Mesendoderm (in vitro differentiated cells): ENCODE results near the gene PALLD. TPM values are rescaled to one million over a fixed set of nuclear protein-coding genes. Genes with fewer than 3 reads are reported as not detected.
"Not testable (repeated sequence)": the region's sequence is repeated elsewhere in the genome, so short reads cannot be mapped to it uniquely, and the experiment has no call there.

ENCODE experiments used
- DNase-seq: peaks from one replicate; pipeline ENCODE4 v3.0.0; 2013
- H2AK5ac ChIP-seq: 2 replicates; pipeline ENCODE4 v1.6.1; 2013; ENCODE audit warnings: low read length, inconsistent platforms
- H2BK120ac ChIP-seq: 2 replicates; pipeline ENCODE4 v1.6.1; 2013; ENCODE audit warnings: low read depth, mild to moderate bottlenecking, low read length, moderate library complexity, mixed read lengths
- H2BK15ac ChIP-seq: replicated peaks from 2 replicates; pipeline ENCODE4 v1.6.1; 2013; ENCODE audit warnings: low read depth, mild to moderate bottlenecking, moderate library complexity
- H2BK5ac ChIP-seq: 2 replicates; pipeline ENCODE4 v1.6.1; 2013; ENCODE audit warnings: low read length, inconsistent platforms
- H3K18ac ChIP-seq: 2 replicates; pipeline ENCODE4 v1.6.1; 2013; ENCODE audit warnings: mild to moderate bottlenecking, low read length, mixed read lengths
- H3K23ac ChIP-seq: one replicate; pipeline ENCODE4 v1.6.1; 2013; ENCODE audit warnings: low read length
- H3K27ac ChIP-seq: 2 replicates; pipeline ENCODE4 v1.5.1; 2013; ENCODE audit warnings: low read depth, mild to moderate bottlenecking, inconsistent platforms, low read length, moderate library complexity
- H3K27me3 ChIP-seq: 2 replicates; pipeline ENCODE4 v1.6.1; 2013; ENCODE audit warnings: low read length, control low read depth, mild to moderate bottlenecking, inconsistent platforms; ENCODE audit not compliant: insufficient read depth, poor library complexity
- H3K36me3 ChIP-seq: 2 replicates; pipeline ENCODE4 v1.6.1; 2013; ENCODE audit warnings: low read length, inconsistent platforms; ENCODE audit not compliant: control insufficient read depth, insufficient read depth
- H3K4ac ChIP-seq: one replicate; pipeline ENCODE4 v1.6.1; 2013; ENCODE audit warnings: low read depth, mild to moderate bottlenecking, low read length, moderate library complexity
- H3K4me1 ChIP-seq: 2 replicates; pipeline ENCODE4 v1.6.1; 2013; ENCODE audit warnings: low read depth, low read length, inconsistent platforms; ENCODE audit not compliant: control insufficient read depth
- H3K4me2 ChIP-seq: 2 replicates; pipeline ENCODE4 v1.6.1; 2013; ENCODE audit warnings: low read length
- H3K4me3 ChIP-seq: 2 replicates; pipeline ENCODE4 v1.5.1; 2013; ENCODE audit warnings: mild to moderate bottlenecking, low read length
- H3K56ac ChIP-seq: one replicate; pipeline ENCODE4 v1.6.1; 2013; ENCODE audit warnings: low read length
- H3K79me1 ChIP-seq: 2 replicates; pipeline ENCODE4 v1.6.1; 2013; ENCODE audit warnings: low read length, inconsistent platforms
- H3K79me2 ChIP-seq: 2 replicates; pipeline ENCODE4 v1.6.1; 2013; ENCODE audit warnings: mild to moderate bottlenecking, low read length; ENCODE audit not compliant: control insufficient read depth, insufficient read depth
- H3K9ac ChIP-seq: 2 replicates; pipeline ENCODE4 v1.6.1; 2013; ENCODE audit warnings: low read length, inconsistent platforms
- H4K5ac ChIP-seq: one replicate; pipeline ENCODE4 v1.6.1; 2013; ENCODE audit warnings: low read length
- H4K8ac ChIP-seq: one replicate; pipeline ENCODE4 v1.6.1; 2013; ENCODE audit warnings: low read depth, mild to moderate bottlenecking, control low read depth, low read length, moderate library complexity
- WGBS: extraction: QIAGEN DNeasy Blood & Tissue Kit; methylation state at CpG from one replicate; pipeline ENCODE4 v1.1.7; 2013; ENCODE audit warnings: low lambda C conversion rate, missing lambda C conversion rate; ENCODE audit not compliant: insufficient coverage; ENCODE audit errors: extremely low coverage; 5-methylcytosine and 5-hydroxymethylcytosine counted together
- small RNA-seq: library from polyadenylated mRNA; stranded (forward); fragments of <200 nt; extraction: miRNeasy Mini kit (QIAGEN cat#:217004); gene quantifications from one replicate; pipeline ENCODE3, GENCODE V24; 2013; ENCODE audit not compliant: insufficient read depth

The PALLD gene

GRCh38 chr4:168952821-168953246, 456.0 kb downstream of the PALLD start:
- peak; percentile 19 for DNase-seq
- H3K18ac ChIP-seq: not testable (repeated sequence)

GRCh38 chr4:168955674-168956073, 458.8 kb downstream of the PALLD start:
- no peak overlapping the region for H3K4ac ChIP-seq
- no peak overlapping the region for H2BK5ac ChIP-seq
- H4K8ac ChIP-seq: no peak overlapping the region
- no peak overlapping the region for H2AK5ac ChIP-seq
- H2BK15ac ChIP-seq: no peak overlapping the region
- H3K27me3 ChIP-seq: no peaks in the 10 kb centered on the region
- H3K56ac ChIP-seq: no peak overlapping the region
- H2BK120ac ChIP-seq: no peak overlapping the region
- H4K5ac ChIP-seq: no peak overlapping the region
- no peak overlapping the region for H3K4me3 ChIP-seq
- no peaks in the 10 kb centered on the region for H3K4me1 ChIP-seq
- no peak overlapping the region for H3K9ac ChIP-seq
- no peaks in the 10 kb centered on the region for H3K79me1 ChIP-seq
- no peak overlapping the region for H3K4me2 ChIP-seq
- DNase-seq: no peak
- WGBS: no CpG with 5 or more reads among the region's 2 CpGs
- H3K18ac ChIP-seq: no peak overlapping the region
- no peaks in the 10 kb centered on the region for H3K79me2 ChIP-seq
- H3K23ac ChIP-seq: no peak overlapping the region
- no peaks in the 10 kb centered on the region for H3K36me3 ChIP-seq
- no peak overlapping the region for H3K27ac ChIP-seq

More at GRCh38 chr4:168952821-168953246, 456.0 kb downstream of the PALLD start:
- not testable (repeated sequence) for H4K8ac ChIP-seq, H3K36me3 ChIP-seq, H3K79me2 ChIP-seq, H2AK5ac ChIP-seq, H3K27ac ChIP-seq, H3K4me2 ChIP-seq, H3K56ac ChIP-seq, H4K5ac ChIP-seq, H3K4me1 ChIP-seq, H2BK15ac ChIP-seq, H3K79me1 ChIP-seq, H3K27me3 ChIP-seq, H3K23ac ChIP-seq, H2BK5ac ChIP-seq, H2BK120ac ChIP-seq, H3K9ac ChIP-seq, H3K4me3 ChIP-seq, H3K4ac ChIP-seq
- WGBS: no CpG with 5 or more reads among the region's 3 CpGs

DNA sequence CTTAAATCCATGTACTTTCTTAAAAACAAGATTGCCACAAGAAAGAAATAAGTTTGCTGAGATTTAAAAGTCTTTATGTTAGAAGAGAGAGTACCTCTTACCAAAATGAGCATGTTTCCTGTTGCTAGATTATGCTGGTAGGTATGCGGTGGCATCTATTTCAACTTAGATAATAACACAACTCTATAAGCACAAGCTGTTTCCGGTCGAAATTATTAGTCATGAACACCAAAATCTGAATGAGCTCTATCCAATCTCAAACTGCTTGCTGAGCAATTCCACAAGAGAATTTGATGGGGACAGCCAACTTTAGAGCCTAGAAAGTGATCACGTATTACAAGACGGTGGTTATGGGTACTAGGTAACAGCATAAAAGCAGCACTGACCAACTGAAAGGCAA, 463.9 kb downstream of the PALLD start:
- Histone ChIP-seq H3K4me2 (no peak overlapping the region), H3K4me3 (no peak overlapping the region), H3K79me1 (no peaks in the 10 kb centered on the region), H3K56ac (no peak overlapping the region), H3K27me3 (no peaks in the 10 kb centered on the region), H3K23ac (no peak overlapping the region), H3K36me3 (no peaks in the 10 kb centered on the region), H3K4ac (no peak overlapping the region), H4K8ac (no peak overlapping the region), H3K18ac (no peak overlapping the region), H2BK120ac (no peak overlapping the region), H2BK5ac (no peak overlapping the region), H2AK5ac (no peak overlapping the region), H2BK15ac (no peak overlapping the region), H3K4me1 (no peaks in the 10 kb centered on the region), H3K9ac (no peak overlapping the region), H4K5ac (no peak overlapping the region), H3K79me2 (no peaks in the 10 kb centered on the region), H3K27ac (no peak overlapping the region)
- no peak for DNase-seq
- WGBS: no CpG with 5 or more reads among the region's 5 CpGs

GRCh38 chr4:168972596-168972995, 475.7 kb downstream of the PALLD start:
- H3K4me3 ChIP-seq: no peak overlapping the region
- no peak overlapping the region for H3K4ac ChIP-seq
- no CpG with 5 or more reads among the region's 4 CpGs for WGBS
- H3K27ac ChIP-seq: no peak overlapping the region
- H3K18ac ChIP-seq: no peak overlapping the region
- H3K23ac ChIP-seq: no peak overlapping the region
- H4K8ac ChIP-seq: no peak overlapping the region
- H2BK5ac ChIP-seq: no peak overlapping the region
- no peak overlapping the region for H2BK15ac ChIP-seq
- no peak overlapping the region for H2AK5ac ChIP-seq
- H3K56ac ChIP-seq: no peak overlapping the region
- no peaks in the 10 kb centered on the region for H3K79me1 ChIP-seq
- H3K27me3 ChIP-seq: no peaks in the 10 kb centered on the region
- H2BK120ac ChIP-seq: no peak overlapping the region
- H3K79me2 ChIP-seq: no peaks in the 10 kb centered on the region
- no peaks in the 10 kb centered on the region for H3K4me1 ChIP-seq
- H4K5ac ChIP-seq: no peak overlapping the region
- DNase-seq: no peak
- H3K36me3 ChIP-seq: peaks cover 2% of the 10 kb centered on the region
- no peak overlapping the region for H3K9ac ChIP-seq
- no peak overlapping the region for H3K4me2 ChIP-seq

Small RNA genes within 50 kb of the gene (small RNA-seq; reads per million reads assigned to genes)
- gene RF00432 (not detected), gene RNU6-1336P (not detected), gene RNU6-853P (not detected)
